ENCODE measurements around the gene DOCK3.
"Not testable (repeated sequence)": the region's sequence is repeated elsewhere in the genome, so short reads cannot be mapped to it uniquely, and the experiment has no call there.

DOCK3 gene

GRCh38 chr3:50792568-50792967 lies 117.8 kb downstream of the DOCK3 start:
- DNase-seq (ENCODE audit: low read depth, low spot score): no peak

- DNase-seq (ENCODE audit: low read depth, low spot score): not testable (repeated sequence)
Observed at GRCh38 chr3:50803805-50804204, 129.1 kb downstream of the DOCK3 start.

GRCh38 chr3:50804376-50804775 lies 129.6 kb downstream of the DOCK3 start:
- not testable (repeated sequence) for DNase-seq (ENCODE audit: low read depth, low spot score)

- no peak for DNase-seq (ENCODE audit: low read depth, low spot score)
Observed at GRCh38 chr3:50805321-50805720, 130.6 kb downstream of the DOCK3 start.

- no peak for DNase-seq (ENCODE audit: low read depth, low spot score)
Observed at GRCh38 chr3:50806031-50806430, 131.3 kb downstream of the DOCK3 start.

GRCh38 chr3:50806806-50807205 lies 132.1 kb downstream of the DOCK3 start:
- DNase-seq (ENCODE audit: low read depth, low spot score): no peak

- DNase-seq (ENCODE audit: low read depth, low spot score): no peak
Observed at GRCh38 chr3:50807266-50807665, 132.5 kb downstream of the DOCK3 start.

GRCh38 chr3:50811893-50812292 lies 137.2 kb downstream of the DOCK3 start:
- no peak for DNase-seq (ENCODE audit: low read depth, low spot score)

GRCh38 chr3:50815844-50816243 lies 141.1 kb downstream of the DOCK3 start:
- no peak for DNase-seq (ENCODE audit: low read depth, low spot score)

- no peak for DNase-seq (ENCODE audit: low read depth, low spot score)
Observed at GRCh38 chr3:50816894-50817293, 142.2 kb downstream of the DOCK3 start.

- DNase-seq (ENCODE audit: low read depth, low spot score): no peak
Observed at GRCh38 chr3:50817756-50818529, 143.2 kb downstream of the DOCK3 start.

- no peak for DNase-seq (ENCODE audit: low read depth, low spot score)
Observed at GRCh38 chr3:50819882-50820281, 145.2 kb downstream of the DOCK3 start.

- DNase-seq (ENCODE audit: low read depth, low spot score): no peak
Observed at GRCh38 chr3:50825841-50826240, 151.1 kb downstream of the DOCK3 start.

GRCh38 chr3:50830451-50830850 lies 155.7 kb downstream of the DOCK3 start:
- DNase-seq (ENCODE audit: low read depth, low spot score): no peak

- DNase-seq (ENCODE audit: low read depth, low spot score): not testable (repeated sequence)
Observed at GRCh38 chr3:50831009-50831408, 156.3 kb downstream of the DOCK3 start.

GRCh38 chr3:50840983-50841489 lies 166.3 kb downstream of the DOCK3 start:
- DNase-seq (ENCODE audit: low read depth, low spot score): no peak

GRCh38 chr3:50848308-50848707 lies 173.6 kb downstream of the DOCK3 start:
- no peak for DNase-seq (ENCODE audit: low read depth, low spot score)

GRCh38 chr3:50850639-50851511 lies 176.1 kb downstream of the DOCK3 start:
- DNase-seq (ENCODE audit: low read depth, low spot score): no peak

- no peak for DNase-seq (ENCODE audit: low read depth, low spot score)
Observed at GRCh38 chr3:50853936-50854335, 179.2 kb downstream of the DOCK3 start.

- no peak for DNase-seq (ENCODE audit: low read depth, low spot score)
Observed at GRCh38 chr3:50862221-50862620, 187.5 kb downstream of the DOCK3 start.

- no peak for DNase-seq (ENCODE audit: low read depth, low spot score)
Observed at GRCh38 chr3:50873376-50874157, 198.8 kb downstream of the DOCK3 start.

- not testable (repeated sequence) for DNase-seq (ENCODE audit: low read depth, low spot score)
Observed at GRCh38 chr3:50874876-50875275, 200.1 kb downstream of the DOCK3 start.
